NCI-H2227 (cell line): ENCODE data around the gene B3GALNT2.

Source experiments
- DNase-seq: peaks from one replicate; lab custom pipeline; 2025; ENCODE audit not compliant: unreplicated experiment; lab: John Stamatoyannopoulos, UW

B3GALNT2 gene

GRCh38 chr1:235455823-235456222 is 48.4 kb downstream of the B3GALNT2 start:
- DNase-seq: peak; percentile 49

- no peak for DNase-seq
These were observed 49.2 kb downstream of the B3GALNT2 start for GRCh38 chr1:235455097-235455496.

- no peak for DNase-seq
These were observed 50.2 kb downstream of the B3GALNT2 start for GRCh38 chr1:235454021-235454420.

- DNase-seq: no peak
These were observed 53.3 kb downstream of the B3GALNT2 start for GRCh38 chr1:235450886-235451483.

GRCh38 chr1:235450433-235450832 is 53.8 kb downstream of the B3GALNT2 start:
- DNase-seq: no peak

DNA sequence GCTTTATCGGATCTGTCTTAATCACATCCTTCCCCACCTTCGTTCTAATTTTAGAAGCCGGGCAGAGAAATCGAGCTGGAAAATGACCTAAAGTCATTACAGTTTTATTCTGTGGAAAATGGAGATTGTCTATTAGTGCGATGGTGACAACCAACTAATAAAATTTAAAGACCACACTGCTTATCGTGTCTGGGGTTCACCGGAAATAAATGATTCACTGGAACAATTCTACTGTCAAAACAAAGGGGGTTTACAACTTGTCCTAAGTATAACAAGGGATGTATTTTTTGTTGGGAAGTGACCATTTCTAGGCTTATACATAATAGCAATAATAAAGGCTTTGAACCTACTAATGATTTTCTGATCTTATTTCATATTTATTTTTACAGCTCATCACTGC is 55.6 kb downstream of the B3GALNT2 start:
- DNase-seq: no peak

DNA sequence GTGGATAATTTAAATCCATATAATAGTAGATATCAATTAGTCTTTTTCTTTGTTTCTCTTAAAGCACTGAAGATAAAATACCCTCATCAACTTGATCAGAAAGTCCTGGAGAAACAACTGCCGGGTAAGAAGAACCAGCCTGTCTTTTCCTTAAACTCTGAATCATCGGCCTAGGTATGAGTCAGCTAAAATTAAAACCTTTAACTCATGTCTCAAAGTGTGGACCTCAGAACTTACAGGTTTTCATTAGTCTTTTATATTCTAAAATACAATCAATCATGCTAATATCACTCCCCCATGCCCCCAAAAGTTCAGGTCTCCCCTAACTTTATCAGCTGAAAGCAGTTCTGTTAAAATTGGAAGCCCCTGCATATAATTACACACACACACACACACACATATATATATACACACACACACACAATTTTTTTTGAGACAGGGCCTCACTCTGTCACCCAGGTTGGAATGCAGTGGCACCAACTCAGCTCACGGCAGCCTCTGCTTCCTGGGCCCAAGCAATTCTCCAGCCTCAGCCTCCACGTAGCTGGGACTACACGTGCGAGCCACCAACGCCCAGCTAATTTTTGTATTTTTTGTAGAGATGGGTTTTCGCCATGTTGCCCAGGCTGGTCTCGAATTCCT is 61.3 kb downstream of the B3GALNT2 start:
- DNase-seq: no peak

DNA sequence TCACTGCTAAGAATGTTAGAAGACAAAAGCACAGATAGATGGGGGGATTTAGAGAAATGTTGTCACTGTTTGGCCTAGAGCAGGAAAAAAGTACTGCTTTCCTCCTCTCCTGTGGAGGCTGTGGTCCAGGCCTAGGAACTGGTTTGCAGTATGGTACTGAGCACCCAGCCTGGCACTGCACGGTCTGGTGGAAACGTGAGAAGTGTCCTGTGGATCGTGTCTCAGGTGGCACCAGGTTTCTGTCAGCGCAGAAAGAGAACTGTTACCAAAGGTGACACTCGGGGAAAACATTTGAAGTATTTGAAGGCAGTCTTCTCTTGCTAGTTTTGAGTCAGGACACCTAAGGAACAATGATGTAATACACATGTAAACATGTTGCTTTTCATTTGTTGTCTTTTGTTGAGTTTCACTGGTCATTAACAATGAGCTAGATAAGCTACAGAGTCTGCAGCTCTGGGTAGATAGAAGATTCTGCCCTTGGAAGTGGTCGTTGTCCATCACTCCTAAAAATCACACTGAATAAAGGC is 63.0 kb downstream of the B3GALNT2 start:
- no peak for DNase-seq

GRCh38 chr1:235434001-235434400 is 70.3 kb downstream of the B3GALNT2 start:
- no peak for DNase-seq

DNA sequence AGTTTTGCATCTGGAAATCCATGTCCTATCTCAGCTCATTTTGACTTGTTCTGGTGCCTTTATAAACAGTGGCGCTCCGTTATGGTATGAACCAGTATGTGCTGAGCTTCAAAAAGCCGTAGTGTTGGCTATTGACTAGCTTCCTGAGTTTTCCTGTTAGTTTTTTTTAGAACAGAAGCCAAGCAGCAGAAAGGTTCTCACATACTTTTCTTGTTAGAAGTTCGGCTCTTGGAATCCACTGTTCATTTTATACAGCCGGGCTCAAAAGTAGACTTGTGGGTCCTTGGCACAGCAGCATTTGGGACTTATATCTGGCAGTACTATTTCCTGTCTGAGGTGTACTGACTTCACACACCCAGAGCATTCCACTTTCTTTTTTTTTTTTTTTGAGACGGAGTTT is 73.3 kb downstream of the B3GALNT2 start:
- DNase-seq: no peak

DNA sequence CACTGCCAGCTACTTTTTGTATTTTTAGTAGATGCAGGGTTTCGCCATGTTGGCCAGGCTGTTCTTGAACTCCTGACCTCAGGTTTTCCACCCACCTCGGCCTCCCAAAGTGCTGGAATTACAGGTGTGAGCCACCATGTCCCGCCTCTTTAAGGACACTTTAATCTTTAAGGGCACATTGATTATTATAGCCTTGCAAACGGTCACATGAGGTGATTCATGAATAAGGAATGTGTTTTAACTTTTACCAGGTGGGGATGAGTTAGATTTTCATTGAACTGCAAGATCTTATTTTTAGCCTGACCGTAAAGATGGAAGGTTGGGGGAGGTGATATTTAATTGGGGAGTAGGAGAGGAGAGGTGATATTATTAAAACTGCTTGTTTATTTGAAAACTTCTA is 75.1 kb downstream of the B3GALNT2 start:
- no peak for DNase-seq

DNA sequence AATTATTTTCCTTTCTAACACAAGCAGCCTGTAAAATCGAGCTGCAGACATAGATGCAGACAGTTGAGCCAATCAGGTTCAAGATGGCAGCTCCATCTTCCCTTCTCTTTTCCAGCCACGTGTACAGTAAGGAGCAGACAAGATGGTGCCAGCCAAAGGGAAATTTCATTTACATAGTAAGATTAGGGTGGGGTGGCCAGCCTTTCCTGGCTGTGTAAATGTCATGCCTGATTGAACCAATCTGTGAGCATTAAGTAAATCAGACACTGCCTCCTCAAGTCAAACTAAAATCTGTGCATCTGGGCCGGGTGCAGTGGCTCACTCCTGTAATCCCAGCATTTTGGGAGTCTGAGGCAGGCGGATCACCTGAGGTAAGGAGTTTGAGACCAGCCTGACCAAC is 76.8 kb downstream of the B3GALNT2 start:
- no peak for DNase-seq

DNA sequence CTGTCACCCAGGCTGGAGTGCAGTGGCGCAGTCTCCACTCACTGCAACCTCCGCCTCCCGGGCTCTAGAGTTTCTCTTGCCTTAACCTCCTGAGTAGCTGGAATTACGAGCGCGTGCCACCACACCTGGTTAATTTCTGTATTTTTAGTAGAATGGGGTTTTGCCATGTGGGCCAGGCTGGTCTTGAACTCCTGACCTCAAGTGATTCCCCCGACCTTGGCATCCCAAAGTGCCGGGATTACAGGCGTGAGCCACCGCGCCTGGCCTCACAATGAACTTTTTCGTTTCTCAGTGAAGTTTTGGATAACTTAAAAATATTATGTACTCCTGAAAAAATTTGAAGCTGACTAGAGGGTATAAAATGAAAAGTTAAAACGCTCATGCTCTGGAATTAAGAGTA is 77.6 kb downstream of the B3GALNT2 start:
- no peak for DNase-seq

DNA sequence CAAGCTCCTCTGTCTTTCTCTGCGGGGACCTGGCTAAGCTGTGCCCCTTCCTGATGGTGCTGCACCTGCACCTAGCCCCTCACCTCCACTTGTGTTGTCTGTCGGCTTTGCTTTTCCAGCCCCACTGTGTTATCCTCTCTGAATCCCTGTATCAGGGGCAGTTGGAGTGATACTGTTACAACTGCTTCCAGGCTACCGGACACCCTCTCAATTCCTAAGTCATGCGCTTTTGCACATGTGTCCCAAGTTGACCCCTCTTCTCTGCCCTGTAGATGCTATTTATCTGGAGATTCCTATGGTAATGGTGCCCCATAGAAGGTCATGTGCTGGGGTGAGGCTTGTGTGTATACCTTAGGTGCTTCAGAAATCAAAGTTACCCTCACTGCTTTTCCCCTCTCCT is 78.1 kb downstream of the B3GALNT2 start:
- DNase-seq: no peak

DNA sequence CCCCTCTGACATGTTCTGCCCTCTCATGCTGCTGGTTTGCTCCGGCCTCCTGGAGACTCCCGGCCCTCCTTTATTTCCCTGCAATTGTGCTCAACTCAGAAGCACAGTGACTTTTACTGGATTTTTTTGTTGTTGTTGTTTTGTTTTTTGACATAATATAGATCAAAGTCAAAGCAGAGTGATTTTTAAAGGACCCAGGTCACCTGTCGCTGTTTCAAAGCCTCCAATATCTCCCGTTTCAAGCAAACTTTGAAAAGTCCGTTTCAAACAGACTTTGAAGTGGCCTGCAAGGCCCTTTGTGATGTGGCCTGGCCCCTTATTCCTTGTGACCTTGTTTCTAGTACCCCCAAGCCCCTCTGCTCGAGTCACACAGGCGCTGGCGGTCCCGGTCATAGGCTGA is 78.9 kb downstream of the B3GALNT2 start:
- no peak for DNase-seq

DNA sequence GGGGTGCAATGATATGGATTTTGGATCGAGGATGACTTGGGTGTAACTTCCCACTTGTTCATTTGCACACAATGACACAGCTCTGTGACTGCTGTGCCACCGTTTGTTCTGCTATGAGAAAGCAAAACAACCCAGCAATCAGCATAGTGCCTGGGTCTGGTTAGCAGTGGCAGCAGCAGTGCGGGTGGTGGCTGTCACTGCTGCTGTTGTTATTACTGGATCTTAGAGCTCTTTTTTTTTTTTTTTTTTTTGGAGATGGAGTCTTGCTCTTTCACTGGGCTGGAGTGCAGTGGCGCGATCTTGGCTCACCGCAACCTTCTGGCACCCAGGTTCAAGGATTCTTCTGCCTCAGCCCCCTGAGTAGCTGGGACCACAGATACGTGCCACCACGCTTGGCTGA is 80.2 kb downstream of the B3GALNT2 start:
- no peak for DNase-seq

- no peak for DNase-seq
These were observed 81.0 kb downstream of the B3GALNT2 start for GRCh38 chr1:235423214-235423652.

GRCh38 chr1:235421751-235422150 is 82.5 kb downstream of the B3GALNT2 start:
- no peak for DNase-seq

GRCh38 chr1:235417086-235417697 is 87.1 kb downstream of the B3GALNT2 start:
- DNase-seq: peak; percentile 61

- DNase-seq: no peak
These were observed 87.6 kb downstream of the B3GALNT2 start for GRCh38 chr1:235416662-235417049.

DNA sequence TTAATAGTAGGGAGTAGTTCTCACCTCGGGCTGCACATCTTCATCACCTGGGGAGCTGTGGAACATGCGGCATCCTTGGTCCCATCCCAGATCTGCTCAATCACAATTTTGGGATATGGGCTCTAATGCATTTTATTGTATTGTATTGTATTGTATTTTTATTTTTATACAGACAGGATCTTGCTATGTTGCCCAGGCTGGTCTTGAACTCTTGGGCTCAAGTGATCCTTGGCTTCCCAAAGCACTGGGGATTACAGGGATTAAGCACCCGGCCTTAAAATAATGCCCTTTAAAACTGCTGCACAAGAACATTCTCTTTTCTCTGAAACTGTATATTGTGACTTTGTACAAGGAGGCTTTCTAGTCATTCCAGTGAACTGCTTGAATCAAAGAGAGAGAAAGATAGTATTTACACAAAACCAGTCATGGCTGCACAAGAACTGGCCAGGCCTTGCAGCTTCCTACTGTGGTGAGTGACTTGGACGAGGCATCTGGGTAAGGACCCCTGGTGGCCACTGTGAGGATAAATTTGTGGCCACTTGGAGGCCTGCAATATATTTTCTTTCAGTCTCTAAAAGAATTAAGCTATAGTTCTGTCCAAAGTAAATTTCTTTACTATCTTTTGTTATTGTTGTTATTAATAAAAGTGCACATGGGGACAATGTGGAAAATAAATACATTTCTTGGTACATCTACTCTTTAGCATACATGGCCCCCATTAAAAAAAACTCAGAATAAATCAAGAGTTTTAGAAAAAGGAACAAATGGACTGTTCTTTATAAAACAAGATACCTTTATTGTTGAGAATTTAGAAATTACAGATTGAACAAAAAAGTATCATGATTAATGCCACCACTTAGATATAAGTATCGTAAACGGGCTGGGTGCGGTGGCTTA is 89.0 kb downstream of the B3GALNT2 start:
- peak; percentile 77 for DNase-seq
